Neural cell (in vitro differentiated cells): Measurements from ENCODE around the gene KDM4B.

Experiments used
- CTCF ChIP-seq: fragments of 450-650 bp; IDR thresholded peaks from 2 replicates; pipeline ENCODE4 v1.5.1; 2014; ENCODE audit warnings: antibody characterized with exemption, mild to moderate bottlenecking, moderate library complexity; ENCODE audit not compliant: poor library complexity, severe bottlenecking
- EP300 ChIP-seq: fragments of 450-650 bp; conservative IDR thresholded peaks from 2 replicates; pipeline ENCODE4 v1.6.1; 2014; ENCODE audit warnings: antibody characterized with exemption, mild to moderate bottlenecking, moderate library complexity; ENCODE audit not compliant: poor library complexity, severe bottlenecking
- EZH2 ChIP-seq: fragments of 200-600, 300-800 bp; shearing (Covaris generic), sonication (generic); IDR thresholded peaks from 2 replicates; pipeline ENCODE4 v1.6.1; 2014; ENCODE audit warnings: antibody characterized with exemption, low read length, borderline replicate concordance, mild to moderate bottlenecking; ENCODE audit not compliant: insufficient read depth, poor library complexity, severe bottlenecking
- MXI1 ChIP-seq: fragments of 450-650 bp; conservative IDR thresholded peaks from 2 replicates; pipeline ENCODE4 v1.6.1; 2014; ENCODE audit warnings: antibody characterized with exemption, mild to moderate bottlenecking; ENCODE audit not compliant: poor library complexity, severe bottlenecking
- POLR2AphosphoS5 ChIP-seq: IDR thresholded peaks from 2 replicates; pipeline ENCODE4 v1.6.1; 2012
- RAD21 ChIP-seq: fragments of 450-650 bp; conservative IDR thresholded peaks from 2 replicates; pipeline ENCODE4 v1.6.1; 2014; ENCODE audit warnings: antibody characterized with exemption, mild to moderate bottlenecking, moderate library complexity
- SMC3 ChIP-seq: fragments of 450-650 bp; conservative IDR thresholded peaks from 2 replicates; pipeline ENCODE4 v1.6.1; 2014; ENCODE audit warnings: antibody characterized with exemption, mild to moderate bottlenecking, moderate library complexity; ENCODE audit not compliant: poor library complexity
- TAF1 ChIP-seq: IDR thresholded peaks from 2 replicates; pipeline ENCODE4 v1.6.1; 2012; ENCODE audit warnings: low read depth

GRCh38 chr19:5086230-5086629 lies 117.3 kb downstream of the KDM4B start:
- no peak for TF ChIP-seq CTCF
- TF ChIP-seq MXI1 = no peak
- no peak for TF ChIP-seq EP300
- TF ChIP-seq POLR2AphosphoS5 = no peak
- TF ChIP-seq SMC3 = no peak
- TF ChIP-seq EZH2 = no peak
- no peak for TF ChIP-seq TAF1
- no peak for TF ChIP-seq RAD21
